Epidermal melanocyte (primary cell): ENCODE results near the gene NDE1.
A peak's percentile ranks its signal among the peaks of the same experiment; 100 is the strongest.

Experiments used
- DNase-seq: peaks from one replicate; pipeline ENCODE4 v3.0.0; 2011; ENCODE audit warnings: low spot score; ENCODE audit not compliant: insufficient read length

NDE1 gene

DNA sequence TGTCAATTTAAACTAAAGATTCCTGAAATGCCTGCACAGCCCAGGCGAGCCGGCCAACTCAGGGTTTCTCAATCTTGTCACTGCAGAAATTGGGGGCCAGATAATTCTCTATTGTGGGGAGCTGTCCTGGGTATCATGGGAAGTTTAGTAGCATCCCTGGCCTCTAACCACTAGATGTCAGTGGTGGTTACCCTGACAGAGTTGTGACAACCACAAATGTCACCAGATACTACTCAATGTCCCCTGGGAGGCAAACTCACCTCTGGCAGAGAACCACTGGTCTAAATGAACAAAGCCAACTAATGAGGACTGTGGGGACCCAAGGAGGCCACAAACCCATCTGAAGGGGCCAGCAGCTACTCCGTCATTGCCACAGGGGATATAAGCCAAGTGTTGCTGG is 115.8 kb downstream of the NDE1 start:
- DNase-seq: peak; percentile 51

DNA sequence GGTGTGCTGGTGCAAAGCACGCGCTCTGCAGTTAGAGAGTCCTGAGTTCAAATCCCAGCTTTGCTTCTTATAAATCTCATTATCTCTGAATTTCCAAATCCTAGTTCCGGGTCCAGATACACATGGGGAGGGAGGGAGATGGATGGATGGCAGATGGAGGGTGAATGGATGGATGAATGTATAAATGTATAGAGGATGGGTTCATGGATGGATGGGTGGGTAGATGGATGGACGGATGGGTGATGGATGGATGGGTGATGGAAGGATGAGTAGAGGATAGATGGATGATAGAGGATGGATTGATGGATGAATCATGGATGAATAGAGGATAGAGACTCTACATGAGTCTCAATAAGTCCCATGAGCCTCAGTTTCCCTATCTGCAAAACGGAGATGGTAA is 116.9 kb downstream of the NDE1 start:
- no peak for DNase-seq

DNA sequence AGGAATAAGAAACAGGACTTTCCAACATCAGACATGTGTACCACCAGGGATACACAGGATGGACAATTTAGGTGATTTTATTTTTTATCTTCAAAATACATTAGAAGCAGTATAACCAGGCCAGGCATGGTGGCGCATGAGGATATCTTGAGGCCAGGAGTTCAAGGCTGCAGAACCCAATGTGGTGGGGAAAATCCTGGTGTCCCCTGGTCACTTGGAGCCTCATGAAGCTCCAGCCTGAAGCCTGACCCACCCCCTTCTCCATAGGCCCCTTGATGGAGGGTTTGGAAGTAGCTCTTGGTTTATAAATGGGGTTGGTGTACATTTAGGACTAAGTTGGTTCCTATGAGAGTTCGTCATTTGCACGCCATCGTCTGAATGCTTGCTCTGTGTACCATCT is 118.2 kb downstream of the NDE1 start:
- DNase-seq: no peak

DNA sequence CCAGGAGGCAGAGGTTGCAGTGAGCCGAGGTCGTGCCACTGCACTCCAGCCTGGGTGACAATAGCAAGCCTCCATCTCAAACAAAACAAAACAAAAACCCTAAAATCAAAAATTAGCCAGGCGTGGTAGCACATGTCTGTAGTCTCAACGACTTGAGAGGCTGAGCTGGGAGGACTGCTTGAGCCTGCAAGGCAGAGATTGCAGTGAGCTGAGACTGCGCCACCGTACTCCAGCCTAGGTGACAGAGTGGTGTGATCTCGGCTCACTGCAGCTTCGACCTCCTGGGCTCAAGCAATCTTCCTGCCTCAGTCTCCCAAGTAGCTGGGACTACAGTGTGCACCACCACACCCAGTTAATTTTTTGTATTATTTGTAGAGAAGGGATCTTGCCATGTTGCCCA is 119.2 kb downstream of the NDE1 start:
- DNase-seq: no peak

DNA sequence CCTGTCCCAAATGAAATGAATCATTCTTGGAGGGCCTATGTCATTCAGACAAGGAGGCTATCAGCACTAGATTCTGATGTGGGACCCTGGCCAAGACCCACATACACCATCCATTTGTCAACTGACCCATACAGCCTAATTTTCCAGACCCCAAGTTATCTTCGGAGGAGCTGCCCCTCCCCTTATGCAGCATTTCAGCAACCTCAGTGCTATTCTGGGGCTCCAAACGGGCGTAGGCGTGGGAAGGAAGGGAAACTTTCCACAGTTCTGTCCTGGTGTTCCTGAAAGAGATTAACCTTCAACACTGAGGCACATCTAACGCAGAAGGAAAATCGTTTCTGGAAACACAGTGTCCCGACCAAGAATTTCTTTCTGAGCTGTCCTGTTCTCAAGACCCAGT is 120.1 kb downstream of the NDE1 start:
- DNase-seq: no peak

DNA sequence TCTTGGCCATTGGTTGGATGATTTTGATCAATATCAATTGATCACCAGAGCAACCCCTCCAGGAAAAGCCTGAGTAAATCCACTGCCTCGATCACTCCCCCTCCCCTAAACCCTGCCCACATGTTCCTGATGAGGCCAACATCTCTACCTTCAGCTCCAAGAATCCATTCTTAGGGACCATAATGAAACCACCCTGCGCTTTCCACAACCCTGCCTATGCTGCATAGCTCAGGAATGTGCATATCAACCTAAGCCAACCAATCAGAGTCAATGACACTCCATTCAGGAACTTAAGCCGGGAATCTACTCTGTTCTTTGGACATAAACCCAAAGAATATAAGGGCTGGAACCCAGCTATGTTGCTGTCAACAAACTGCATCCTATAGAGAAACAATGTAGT is 120.5 kb downstream of the NDE1 start:
- DNase-seq: no peak

DNA sequence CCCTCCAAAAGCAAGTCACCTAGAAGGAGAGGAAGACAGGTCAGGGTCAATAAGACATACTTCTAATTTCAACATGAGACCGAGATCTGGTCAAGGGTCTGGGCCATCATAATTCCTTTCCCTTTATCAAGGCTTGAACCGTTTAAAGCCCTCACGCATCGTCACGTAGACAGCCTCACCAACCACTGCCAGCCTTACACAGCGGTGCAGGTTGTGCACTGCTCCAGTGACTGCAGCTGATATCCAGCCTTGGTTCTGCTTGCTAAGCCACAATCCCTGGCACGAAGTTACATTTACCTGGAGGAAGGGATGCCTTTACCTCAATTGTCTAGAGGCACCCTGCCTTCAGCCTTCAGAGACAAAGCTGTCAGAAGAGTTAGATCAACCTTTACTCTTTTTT is 121.6 kb downstream of the NDE1 start:
- DNase-seq: no peak

DNA sequence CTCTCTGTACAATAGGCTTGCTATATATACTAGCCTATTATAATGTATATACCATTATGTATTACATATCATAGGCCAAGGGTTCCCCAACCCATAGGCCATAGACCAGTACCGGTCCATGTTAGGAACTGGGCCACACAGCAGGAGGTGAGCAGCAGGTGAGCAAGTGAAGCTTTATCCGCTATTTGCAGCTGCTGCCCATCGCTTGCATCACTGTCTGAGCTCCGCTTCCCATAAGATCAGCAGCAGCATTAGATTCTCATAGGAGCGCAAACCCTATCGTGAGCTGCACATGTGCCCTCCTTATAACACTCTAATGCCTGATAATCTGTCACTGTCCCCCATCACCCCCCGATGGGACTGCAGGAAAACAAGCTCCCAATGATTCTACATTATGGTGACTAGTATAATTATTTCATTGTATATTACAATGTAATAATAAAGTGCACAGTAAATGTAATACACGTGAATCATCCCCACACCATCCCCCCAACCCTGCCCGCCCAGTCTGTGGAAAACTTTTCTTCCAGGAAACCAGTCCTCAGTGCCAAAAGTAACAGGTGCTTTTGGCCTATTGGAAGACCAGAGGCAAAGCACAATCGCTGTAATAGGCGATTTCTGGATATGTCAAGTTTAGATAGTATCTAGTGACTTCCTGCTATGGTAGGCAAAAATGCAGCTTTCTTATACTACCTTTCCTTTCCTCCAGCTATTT is 122.7 kb downstream of the NDE1 start:
- no peak for DNase-seq

DNA sequence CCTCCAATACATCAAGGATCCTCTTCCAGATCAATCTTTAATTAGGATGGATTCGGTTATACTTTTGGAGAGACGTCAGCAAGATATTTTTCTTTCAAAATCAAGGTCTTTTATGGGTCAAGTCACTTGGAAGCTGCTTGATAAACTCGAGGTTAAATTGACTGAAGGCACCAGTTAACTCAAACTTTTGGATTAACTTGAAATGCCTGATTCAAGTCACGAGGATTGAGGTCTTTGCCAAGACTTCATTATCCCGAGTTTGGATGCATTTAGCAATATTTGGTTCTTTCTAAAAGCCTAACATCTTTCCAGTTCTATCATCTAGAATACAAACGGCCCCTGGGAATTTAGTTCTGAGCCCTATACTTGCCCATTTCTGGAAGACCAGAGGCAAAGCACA is 123.9 kb downstream of the NDE1 start:
- no peak for DNase-seq

DNA sequence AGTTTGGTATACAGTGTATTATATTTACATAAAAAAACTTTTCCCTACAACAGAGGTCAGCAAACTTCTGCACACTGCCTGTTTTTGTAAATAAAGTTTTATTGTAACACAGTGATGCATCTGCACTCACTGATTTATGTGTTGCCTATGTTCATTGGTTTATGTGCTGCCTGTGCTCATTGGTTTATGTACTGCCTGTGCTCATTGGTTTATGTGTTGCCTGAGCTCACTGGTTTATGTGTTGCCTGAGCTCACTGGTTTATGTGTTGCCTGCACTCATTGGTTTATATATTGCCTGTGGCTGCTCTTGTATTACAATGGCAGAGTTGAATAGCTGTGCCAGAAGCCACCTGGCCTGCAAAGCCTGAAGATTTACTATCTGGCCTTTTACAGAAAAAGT is 125.2 kb downstream of the NDE1 start:
- no peak for DNase-seq

DNA sequence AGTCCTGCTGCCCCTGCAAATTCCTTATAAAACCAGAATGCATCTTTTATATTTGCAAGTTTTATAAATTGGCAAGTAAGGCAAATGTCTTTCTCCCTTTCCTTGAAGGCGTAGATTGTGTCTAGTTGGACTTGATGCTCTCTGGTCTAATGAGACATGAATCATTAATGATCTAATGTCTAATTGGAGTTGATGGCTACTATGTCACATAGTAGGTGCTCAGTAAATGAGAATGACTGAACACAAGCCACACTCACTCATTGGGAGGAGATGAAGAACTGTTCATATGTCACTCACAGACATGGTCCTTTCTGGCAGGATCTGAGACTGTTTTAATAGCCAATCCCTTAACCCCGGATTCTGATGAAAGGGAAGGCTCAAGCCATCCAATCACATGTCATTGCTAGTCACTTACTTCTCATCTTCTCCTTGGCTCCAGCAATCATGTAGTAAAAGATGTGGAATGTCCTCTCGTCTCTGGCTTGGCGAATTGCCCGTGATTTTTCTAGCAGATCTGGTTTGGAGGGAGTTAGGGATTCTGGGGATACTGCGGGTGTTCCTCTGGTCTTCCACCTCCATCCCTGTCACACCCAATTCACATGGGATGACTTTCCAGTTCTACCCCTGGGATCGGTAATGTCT is 125.7 kb downstream of the NDE1 start:
- DNase-seq: no peak
